ENCODE measurements around the gene FAM168A. TPM values are rescaled to one million over a fixed set of nuclear protein-coding genes. Genes with fewer than 3 reads are reported as not detected.

FAM168A gene
- total RNA-seq, 1 experiment from 2014 or later, result 21.1 TPM

DNA sequence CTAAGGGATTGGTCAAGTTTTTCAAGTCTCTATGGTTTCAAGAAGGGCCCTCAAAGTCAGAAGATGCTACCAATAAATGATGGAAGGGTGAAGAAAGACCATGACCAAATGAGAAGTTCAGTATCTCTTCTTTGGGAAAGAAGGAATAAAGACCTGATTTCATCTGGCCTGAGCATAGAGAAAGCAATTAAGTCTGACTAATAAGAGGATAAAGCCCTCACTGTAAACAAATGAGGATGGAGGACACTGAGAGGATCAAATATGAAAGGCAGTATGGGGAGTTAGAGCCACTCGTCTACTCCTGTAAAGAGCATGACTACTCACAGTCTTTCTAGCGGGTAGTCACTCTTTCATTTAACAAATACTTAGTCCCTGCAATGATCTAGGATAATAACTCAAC is 44.6 kb downstream of the FAM168A start:
- Histone ChIP-seq H3K4me2 (ENCODE audit: insufficient read depth, insufficient read length, low read length) (no peak overlapping the region), H3K56ac (ENCODE audit: insufficient read length, low read depth, low read length) (no peak overlapping the region), H3K27me3 (ENCODE audit: insufficient read depth, low read length) (no peaks in the 10 kb centered on the region), H4K8ac (replicated peaks; ENCODE audit: insufficient read length, low read depth, low read length) (no peak overlapping the region), H2BK12ac (ENCODE audit: insufficient read length, low read depth, low read length) (no peak overlapping the region), H3K14ac (ENCODE audit: insufficient read depth, low read length) (no peak overlapping the region), H2AFZ (ENCODE audit: low read length) (no peak overlapping the region), H3K79me1 (ENCODE audit: insufficient read depth, low read depth, low read length, poor library complexity, severe bottlenecking) (peaks cover 3% of the 10 kb centered on the region), H3K9me3 (ENCODE audit: control insufficient read depth, low read depth, low read length) (no peaks in the 10 kb centered on the region), H3K23me2 (ENCODE audit: insufficient read length, low read depth, low read length, poor library complexity, severe bottlenecking) (no peaks in the 10 kb centered on the region), H3K4ac (ENCODE audit: low read depth, low read length) (no peak overlapping the region), H3T11ph (ENCODE audit: low read length) (no peak overlapping the region), H4K20me1 (ENCODE audit: control insufficient read depth, insufficient read depth, insufficient read length) (no peaks in the 10 kb centered on the region), H2BK120ac (ENCODE audit: low read depth, low read length, poor library complexity, severe bottlenecking) (no peak overlapping the region), H2AK5ac (ENCODE audit: insufficient read length, low read length) (no peak overlapping the region), H3K27ac (ENCODE audit: insufficient read length, low read depth, low read length) (no peak overlapping the region), H3K79me2 (ENCODE audit: insufficient read depth, low read length) (no peaks in the 10 kb centered on the region; the same call in 1 of the 2 replicates), H2BK5ac (ENCODE audit: insufficient read length, low read length) (no peak overlapping the region), H3K23ac (ENCODE audit: insufficient read length, low read depth, low read length) (no peak overlapping the region), H3K18ac (ENCODE audit: insufficient read length, low read depth, low read length) (no peak overlapping the region), H3K4me1 (ENCODE audit: insufficient read depth, low read length) (peaks cover 7% of the 10 kb centered on the region), H2BK20ac (ENCODE audit: low read depth, low read length, poor library complexity, severe bottlenecking) (no peak overlapping the region), H2BK15ac (ENCODE audit: low read depth, low read length) (no peak overlapping the region), H3K9ac (ENCODE audit: extremely low read depth, insufficient read length, low read length) (no peak overlapping the region), H4K91ac (ENCODE audit: insufficient read length, low read depth, low read length) (no peak overlapping the region), H4K5ac (ENCODE audit: insufficient read length, low read depth, low read length) (no peak overlapping the region)
- H3K27ac Mint-ChIP-seq, result no peak overlapping the region
- no peak for TF ChIP-seq CTCF (conservative IDR thresholded peaks at IDR 0.05)
- no peaks in the 10 kb centered on the region; a peak in 1 of 7 replicates for H3K36me3 Mint-ChIP-seq (ENCODE audit: insufficient read depth in 1 of 3, low read depth in 3 of 3)
- no peaks in the 10 kb centered on the region for H3K9me3 Mint-ChIP-seq
- H3K27me3 Mint-ChIP-seq (ENCODE audit: low read depth), result no peaks in the 10 kb centered on the region
- no peak overlapping the region for H3K4me3 Mint-ChIP-seq
- H3K4me1 Mint-ChIP-seq, result peaks cover 22 to 36% of the 10 kb centered on the region in 2 experiments
- DNase-seq, result no peak
- WGBS (ENCODE audit: extremely low coverage, insufficient read length, low lambda C conversion rate), result no CpG with 5 or more reads among the region's 2 CpGs
